WTC11 (cell line): ENCODE measurements around the gene ACACA.

Source experiments
- FOXK1 ChIP-seq: sonication (generic); formaldehyde crosslinking; IDR thresholded peaks from 2 replicates; pipeline ENCODE4 v1.8.0; 2022; ENCODE audit warnings: mild to moderate bottlenecking, moderate library complexity, missing genetic modification reagents
- KAT7 ChIP-seq: sonication (generic); formaldehyde crosslinking; IDR thresholded peaks from 2 replicates; pipeline ENCODE4 v1.8.1; 2023; ENCODE audit warnings: missing genetic modification reagents, mild to moderate bottlenecking, borderline replicate concordance
- TF ChIP-seq, protein P1 (sequence below): fragments of 200-600 bp; IDR thresholded peaks from 2 replicates; pipeline ENCODE4 v1.8.0; 2022; ENCODE audit warnings: antibody characterized with exemption

DNA sequence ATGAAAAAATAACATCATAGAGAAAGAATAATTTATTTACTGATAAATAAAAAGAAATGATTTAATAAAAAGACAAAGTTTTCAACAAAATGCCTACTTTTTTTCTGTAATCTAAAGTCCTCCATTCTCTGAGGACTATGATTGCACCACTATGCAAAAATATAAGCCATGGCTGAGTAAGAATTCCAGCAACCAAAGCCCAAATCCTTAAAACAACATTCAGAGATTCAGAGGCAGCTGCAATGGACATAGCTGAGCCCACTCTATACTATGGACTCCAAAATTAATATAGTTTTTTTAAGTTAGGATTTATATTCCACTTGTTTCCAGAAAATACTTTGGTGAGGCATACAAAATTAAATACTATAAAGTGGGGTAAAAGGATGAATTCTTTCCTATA, 200.3 kb downstream of the ACACA start:
- TF ChIP-seq, protein P1, sequence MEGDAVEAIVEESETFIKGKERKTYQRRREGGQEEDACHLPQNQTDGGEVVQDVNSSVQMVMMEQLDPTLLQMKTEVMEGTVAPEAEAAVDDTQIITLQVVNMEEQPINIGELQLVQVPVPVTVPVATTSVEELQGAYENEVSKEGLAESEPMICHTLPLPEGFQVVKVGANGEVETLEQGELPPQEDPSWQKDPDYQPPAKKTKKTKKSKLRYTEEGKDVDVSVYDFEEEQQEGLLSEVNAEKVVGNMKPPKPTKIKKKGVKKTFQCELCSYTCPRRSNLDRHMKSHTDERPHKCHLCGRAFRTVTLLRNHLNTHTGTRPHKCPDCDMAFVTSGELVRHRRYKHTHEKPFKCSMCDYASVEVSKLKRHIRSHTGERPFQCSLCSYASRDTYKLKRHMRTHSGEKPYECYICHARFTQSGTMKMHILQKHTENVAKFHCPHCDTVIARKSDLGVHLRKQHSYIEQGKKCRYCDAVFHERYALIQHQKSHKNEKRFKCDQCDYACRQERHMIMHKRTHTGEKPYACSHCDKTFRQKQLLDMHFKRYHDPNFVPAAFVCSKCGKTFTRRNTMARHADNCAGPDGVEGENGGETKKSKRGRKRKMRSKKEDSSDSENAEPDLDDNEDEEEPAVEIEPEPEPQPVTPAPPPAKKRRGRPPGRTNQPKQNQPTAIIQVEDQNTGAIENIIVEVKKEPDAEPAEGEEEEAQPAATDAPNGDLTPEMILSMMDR, result no peak
- no peak for TF ChIP-seq KAT7
- TF ChIP-seq FOXK1 (CRISPR knock-in tag), result no peak
